Muscle of leg (tissue), 11 donors: ENCODE data around the gene ERN1. TPM values are rescaled to one million over a fixed set of nuclear protein-coding genes. Genes with fewer than 3 reads are reported as not detected.

Experiments used
- DNase-seq: peaks from one replicate; pipeline ENCODE4 v3.0.0; 2013
- H3K27ac ChIP-seq: one replicate; pipeline ENCODE4 v1.5.1; 2013; ENCODE audit warnings: mild to moderate bottlenecking, low read length, control low read depth
- H3K27me3 ChIP-seq: one replicate; pipeline ENCODE4 v1.6.1; 2013; ENCODE audit warnings: low read length; ENCODE audit not compliant: control insufficient read depth, insufficient read depth
- H3K36me3 ChIP-seq: one replicate; pipeline ENCODE4 v1.6.1; 2013; ENCODE audit warnings: low read length; ENCODE audit not compliant: control insufficient read depth, insufficient read depth
- H3K4me1 ChIP-seq: one replicate; pipeline ENCODE4 v1.6.1; 2013; ENCODE audit warnings: low read length; ENCODE audit not compliant: control insufficient read depth, insufficient read depth
- H3K4me3 ChIP-seq: one replicate; pipeline ENCODE4 v1.5.1; 2013; ENCODE audit warnings: low read length, control low read depth
- H3K9me3 ChIP-seq: replicated peaks from 2 replicates; pipeline ENCODE4 v1.6.1; 2013; ENCODE audit warnings: low read depth, low read length; ENCODE audit not compliant: control insufficient read depth
- WGBS: methylation state at CpG from one replicate; pipeline ENCODE4 v1.1.5; 2013; ENCODE audit warnings: missing lambda C conversion rate; ENCODE audit not compliant: insufficient coverage; 5-methylcytosine and 5-hydroxymethylcytosine counted together
- polyA plus RNA-seq, 8 donors: library from polyadenylated mRNA; unstranded; fragments of 120-200 nt; gene quantifications; one replicate each; pipeline versions ENCODE4 v1.2.1 to v1.2.3, GENCODE V29; 2013; ENCODE audit warnings: inconsistent platforms in 1 of 8, low replicate concordance in 1 of 8; ENCODE audit not compliant: insufficient read length in 8 of 8, insufficient read depth in 1 of 8
- total RNA-seq: library from RNA; stranded (reverse); fragments of 120-200 nt; gene quantifications from one replicate; pipeline ENCODE4 v1.2.4, GENCODE V29; 2013

The ERN1 gene
- total and polyA plus RNA-seq, 9 donors: 3.4 to 5.7 (median 4.8) TPM

DNA sequence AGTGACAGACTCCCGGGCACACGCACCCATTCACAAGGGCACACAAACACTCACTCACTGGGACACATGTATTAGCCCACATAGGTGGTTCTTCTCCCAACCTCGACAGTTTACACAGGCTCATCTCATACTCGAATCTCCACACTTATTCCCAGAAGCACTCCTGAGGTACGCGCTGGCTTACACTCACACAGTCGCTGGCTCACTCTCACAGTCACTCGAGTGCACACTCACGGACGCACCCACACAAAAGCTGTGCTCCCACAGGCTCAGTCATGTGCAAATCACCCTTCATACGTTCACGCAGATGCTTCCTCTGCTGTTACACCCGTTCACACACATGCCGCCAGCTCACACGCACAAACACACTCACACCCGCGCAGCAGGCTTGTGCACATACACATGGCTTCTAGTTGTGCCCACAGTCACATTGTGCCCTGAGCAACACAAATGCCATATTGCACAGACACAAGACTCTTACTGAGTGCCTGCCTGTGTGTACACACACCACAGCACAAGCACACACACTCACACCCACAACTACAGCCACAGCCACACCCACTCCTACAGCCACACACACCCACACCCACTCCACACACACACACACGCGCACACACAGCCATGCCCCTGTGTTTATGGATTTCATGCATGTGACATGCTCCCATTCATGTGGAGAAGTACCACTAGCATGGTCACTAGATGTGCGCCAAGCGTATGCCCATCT lies 140.2 kb downstream of the ERN1 start:
- peaks cover 55% of the 10 kb centered on the region for H3K4me1 ChIP-seq
- H3K27me3 ChIP-seq: peaks cover 4% of the 10 kb centered on the region
- no peaks in the 10 kb centered on the region for H3K9me3 ChIP-seq
- DNase-seq: no peak
- peak overlapping the region; percentile 54 for H3K4me3 ChIP-seq
- peak overlapping the region; percentile 93 for H3K27ac ChIP-seq
- WGBS: 69% methylated on average over 21 of the region's 21 CpGs
- no peaks in the 10 kb centered on the region for H3K36me3 ChIP-seq

Other genes with a start within 250 kb of the ERN1 start
- gene GH2, start 248.2 kb downstream of the ERN1 start, total RNA-seq: 0.27 TPM
- under 1 TPM in 1 of 8 donors, not detected in 7; 0.35 TPM for gene GH2, start 248.2 kb downstream of the ERN1 start, polyA plus RNA-seq
- 21.9 TPM for gene CSH1, start 233.6 kb downstream of the ERN1 start, total RNA-seq
- 10 to 100 TPM in 2 of 8 donors, 1 to 10 TPM in 5, under 1 TPM in 1; 0.78 to 15.9 (median 3.9) TPM for gene CSH1, start 233.6 kb downstream of the ERN1 start, polyA plus RNA-seq
- gene CSHL1, start 218.9 kb downstream of the ERN1 start, total RNA-seq: 0.27 TPM
- gene CSHL1, start 218.9 kb downstream of the ERN1 start, polyA plus RNA-seq: under 1 TPM in 3 of 8 donors, not detected in 5; 0.28 to 0.55 (median 0.30) TPM
- gene GH1, start 211.3 kb downstream of the ERN1 start, total RNA-seq: not detected
- under 1 TPM in 1 of 8 donors, not detected in 7; 0.18 TPM for gene GH1, start 211.3 kb downstream of the ERN1 start, polyA plus RNA-seq
- 3.8 TPM for gene CD79B, start 197.8 kb downstream of the ERN1 start, total RNA-seq
- gene CD79B, start 197.8 kb downstream of the ERN1 start, polyA plus RNA-seq: 1 to 10 TPM; 1.8 to 4.3 (median 2.5) TPM
- gene SCN4A, start 157.2 kb downstream of the ERN1 start, total RNA-seq: 23.3 TPM
- 10 to 100 TPM; 16.3 to 46.8 (median 36.8) TPM for gene SCN4A, start 157.2 kb downstream of the ERN1 start, polyA plus RNA-seq
- gene PRR29, start 131.8 kb downstream of the ERN1 start, total RNA-seq: 0.75 TPM
- 1 to 10 TPM; 1.9 to 4.0 (median 3.0) TPM for gene PRR29, start 131.8 kb downstream of the ERN1 start, polyA plus RNA-seq
- 34.3 TPM for gene ICAM2, start 109.5 kb downstream of the ERN1 start, total RNA-seq
- gene ICAM2, start 109.5 kb downstream of the ERN1 start, polyA plus RNA-seq: 10 to 100 TPM; 26.4 to 35.1 (median 30.3) TPM
- 17.6 TPM for gene TEX2, start 133.1 kb upstream of the ERN1 start, total RNA-seq
- gene TEX2, start 133.1 kb upstream of the ERN1 start, polyA plus RNA-seq: 10 to 100 TPM; 16.1 to 22.5 (median 19.7) TPM